Loucy (cell line): ENCODE measurements around the gene SOWAHA.

Experiments
- H2AFZ ChIP-seq: fragments of 200-600 bp; sonication (generic); 2 replicates; pipeline ENCODE4 v1.6.0; 2016; ENCODE audit warnings: antibody characterized with exemption, mild to moderate bottlenecking, low read length, moderate library complexity
- H3F3A ChIP-seq: fragments of 200-600 bp; 2 replicates; pipeline ENCODE4 v1.6.0; 2016; ENCODE audit warnings: antibody characterized with exemption, low read depth, mild to moderate bottlenecking
- H3K27me3 ChIP-seq: fragments of 200-600 bp; sonication (generic); 2 replicates; pipeline ENCODE4 v1.6.1; 2014; ENCODE audit warnings: low read length, mild to moderate bottlenecking; ENCODE audit not compliant: insufficient read depth, poor library complexity, severe bottlenecking
- H3K36me3 ChIP-seq: fragments of 200-600 bp; sonication (generic); 2 replicates; pipeline ENCODE4 v1.6.1; 2016; ENCODE audit warnings: low read length; ENCODE audit not compliant: insufficient read depth
- H3K4me1 ChIP-seq: fragments of 200-600 bp; sonication (generic); 2 replicates; pipeline ENCODE4 v1.5.1; 2014; ENCODE audit warnings: low read length, mild to moderate bottlenecking; ENCODE audit not compliant: insufficient read depth, poor library complexity, severe bottlenecking
- H3K4me2 ChIP-seq: fragments of 200-600 bp; sonication (generic); 2 replicates; pipeline ENCODE4 v1.6.0; 2014; ENCODE audit warnings: antibody characterized with exemption, low read length, low read depth, mild to moderate bottlenecking; ENCODE audit not compliant: poor library complexity, severe bottlenecking
- H3K4me3 ChIP-seq: fragments of 200-600 bp; sonication (generic); 2 replicates; pipeline ENCODE4 v1.5.1; 2014; ENCODE audit warnings: low read length, mild to moderate bottlenecking, mixed read lengths; ENCODE audit not compliant: poor library complexity, severe bottlenecking
- H3K79me2 ChIP-seq: fragments of 200-600 bp; sonication (generic); 2 replicates; pipeline ENCODE4 v1.6.1; 2014; ENCODE audit warnings: low read length; ENCODE audit not compliant: insufficient read depth
- H3K9ac ChIP-seq: fragments of 200-600 bp; sonication (generic); 2 replicates; pipeline ENCODE4 v1.6.0; 2014; ENCODE audit warnings: mild to moderate bottlenecking, low read depth, low read length, moderate library complexity; ENCODE audit not compliant: poor library complexity, severe bottlenecking
- H3K9me2 ChIP-seq: fragments of 200-600 bp; sonication (generic); replicated peaks from 2 replicates; pipeline ENCODE4 v1.6.1; 2016; ENCODE audit warnings: low read depth, low read length, mixed read lengths
- H3K9me3 ChIP-seq: fragments of 200-600 bp; sonication (generic); 2 replicates; pipeline ENCODE4 v1.6.1; 2014; ENCODE audit warnings: mild to moderate bottlenecking, antibody characterized with exemption, low read length, low read depth; ENCODE audit not compliant: insufficient read depth
- H4K20me1 ChIP-seq: fragments of 200-600 bp; sonication (generic); 2 replicates; pipeline ENCODE4 v1.6.0; 2014; ENCODE audit warnings: antibody characterized with exemption, low read length, mild to moderate bottlenecking; ENCODE audit not compliant: insufficient read depth, poor library complexity, severe bottlenecking
- EZH2phosphoT487 ChIP-seq: fragments of 200-600 bp; IDR thresholded peaks from 2 replicates; pipeline ENCODE4 v1.6.1; 2018; ENCODE audit warnings: antibody characterized with exemption, mild to moderate bottlenecking, moderate library complexity, borderline replicate concordance
- TF ChIP-seq, protein P1 (sequence below): fragments of 200-600 bp; sonication (generic); conservative IDR thresholded peaks from 2 replicates; pipeline ENCODE4 v1.5.1; 2014; ENCODE audit warnings: mild to moderate bottlenecking, antibody characterized with exemption, low read length

The SOWAHA gene

DNA sequence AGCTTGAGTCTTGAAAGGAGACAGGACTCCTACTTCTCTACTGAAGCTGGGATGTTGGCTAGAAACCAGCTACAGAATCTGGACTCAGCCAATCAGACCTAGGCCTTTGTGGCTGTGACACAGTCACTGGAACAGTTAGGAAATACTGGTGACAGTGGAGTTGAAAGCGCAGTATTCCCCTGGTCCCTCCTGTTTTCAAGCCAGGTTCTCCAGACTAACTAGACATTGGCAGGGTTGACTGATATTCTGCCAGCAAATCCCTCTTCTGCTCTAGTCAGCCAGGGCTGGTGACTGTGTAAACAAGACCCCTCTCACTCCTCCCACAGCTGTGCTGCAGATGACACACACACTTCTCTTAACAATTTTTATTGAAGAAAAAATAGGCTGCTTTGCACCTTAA lies 8.7 kb downstream of the SOWAHA start:
- Histone ChIP-seq H2AFZ (no peak overlapping the region), H3K4me1 (no peaks in the 10 kb centered on the region), H3K36me3 (no peaks in the 10 kb centered on the region), H4K20me1 (no peaks in the 10 kb centered on the region), H3K9me2 (no peaks in the 10 kb centered on the region), H3K79me2 (no peaks in the 10 kb centered on the region), H3K27me3 (no peaks in the 10 kb centered on the region), H3K4me3 (no peak overlapping the region), H3K9ac (no peak overlapping the region), H3F3A (no peaks in the 10 kb centered on the region), H3K4me2 (no peak overlapping the region), H3K9me3 (no peaks in the 10 kb centered on the region)
- TF ChIP-seq EZH2phosphoT487: no peak
- TF ChIP-seq, protein P1, sequence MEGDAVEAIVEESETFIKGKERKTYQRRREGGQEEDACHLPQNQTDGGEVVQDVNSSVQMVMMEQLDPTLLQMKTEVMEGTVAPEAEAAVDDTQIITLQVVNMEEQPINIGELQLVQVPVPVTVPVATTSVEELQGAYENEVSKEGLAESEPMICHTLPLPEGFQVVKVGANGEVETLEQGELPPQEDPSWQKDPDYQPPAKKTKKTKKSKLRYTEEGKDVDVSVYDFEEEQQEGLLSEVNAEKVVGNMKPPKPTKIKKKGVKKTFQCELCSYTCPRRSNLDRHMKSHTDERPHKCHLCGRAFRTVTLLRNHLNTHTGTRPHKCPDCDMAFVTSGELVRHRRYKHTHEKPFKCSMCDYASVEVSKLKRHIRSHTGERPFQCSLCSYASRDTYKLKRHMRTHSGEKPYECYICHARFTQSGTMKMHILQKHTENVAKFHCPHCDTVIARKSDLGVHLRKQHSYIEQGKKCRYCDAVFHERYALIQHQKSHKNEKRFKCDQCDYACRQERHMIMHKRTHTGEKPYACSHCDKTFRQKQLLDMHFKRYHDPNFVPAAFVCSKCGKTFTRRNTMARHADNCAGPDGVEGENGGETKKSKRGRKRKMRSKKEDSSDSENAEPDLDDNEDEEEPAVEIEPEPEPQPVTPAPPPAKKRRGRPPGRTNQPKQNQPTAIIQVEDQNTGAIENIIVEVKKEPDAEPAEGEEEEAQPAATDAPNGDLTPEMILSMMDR: no peak

DNA sequence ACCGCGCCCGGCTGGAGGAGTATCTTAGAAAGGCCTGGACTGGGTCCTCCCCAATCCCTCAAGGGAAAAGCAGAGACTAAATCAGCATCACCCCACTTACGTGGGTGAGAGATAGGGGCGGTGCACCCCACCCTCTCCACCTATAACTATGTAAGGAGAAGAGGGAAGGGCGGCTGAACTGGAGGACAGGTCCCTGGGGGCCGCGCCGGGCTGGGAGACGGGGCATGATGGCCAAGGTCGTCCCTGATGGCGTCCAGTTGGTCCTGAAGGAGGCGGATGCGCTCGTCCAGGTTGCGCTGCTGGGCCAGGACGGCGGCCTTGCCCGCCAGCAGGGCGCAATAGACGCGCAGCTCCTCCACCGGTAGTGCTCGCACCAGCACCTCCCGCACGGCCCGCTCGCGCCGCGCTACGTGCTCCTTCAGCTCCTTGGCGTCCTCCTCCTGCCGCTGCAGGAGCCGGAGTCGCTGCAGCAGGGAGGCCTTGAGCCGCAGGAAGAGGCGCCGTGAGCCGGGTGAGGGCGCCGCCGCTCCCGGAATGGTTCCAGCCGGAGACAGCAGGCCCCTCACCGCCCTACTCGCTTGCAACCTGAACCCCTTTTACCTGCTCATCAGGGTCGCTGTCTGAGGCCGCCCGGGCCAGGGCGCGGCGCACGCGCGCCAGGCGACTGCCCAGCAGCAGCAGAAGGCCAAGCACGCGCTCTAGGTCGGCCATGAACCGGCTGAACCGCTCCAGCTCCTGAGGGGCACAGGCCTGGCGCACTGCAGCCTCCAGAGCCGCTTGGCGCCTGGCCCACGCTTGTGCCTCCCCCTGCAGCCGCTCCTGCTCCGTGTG lies 9.8 kb downstream of the SOWAHA start:
- no peak overlapping the region for H2AFZ ChIP-seq
- H3K27me3 ChIP-seq: no peaks in the 10 kb centered on the region
- no peak overlapping the region for H3K4me2 ChIP-seq
- H3K9me3 ChIP-seq: no peaks in the 10 kb centered on the region
- no peaks in the 10 kb centered on the region for H3K79me2 ChIP-seq
- no peak overlapping the region for H3K9ac ChIP-seq
- no peaks in the 10 kb centered on the region for H3K36me3 ChIP-seq
- H3F3A ChIP-seq: no peaks in the 10 kb centered on the region
- no peak overlapping the region for H3K4me3 ChIP-seq
- no peaks in the 10 kb centered on the region for H4K20me1 ChIP-seq
- H3K9me2 ChIP-seq: no peaks in the 10 kb centered on the region
- TF ChIP-seq, protein P1: no peak
- no peak for TF ChIP-seq EZH2phosphoT487
- no peaks in the 10 kb centered on the region for H3K4me1 ChIP-seq

DNA sequence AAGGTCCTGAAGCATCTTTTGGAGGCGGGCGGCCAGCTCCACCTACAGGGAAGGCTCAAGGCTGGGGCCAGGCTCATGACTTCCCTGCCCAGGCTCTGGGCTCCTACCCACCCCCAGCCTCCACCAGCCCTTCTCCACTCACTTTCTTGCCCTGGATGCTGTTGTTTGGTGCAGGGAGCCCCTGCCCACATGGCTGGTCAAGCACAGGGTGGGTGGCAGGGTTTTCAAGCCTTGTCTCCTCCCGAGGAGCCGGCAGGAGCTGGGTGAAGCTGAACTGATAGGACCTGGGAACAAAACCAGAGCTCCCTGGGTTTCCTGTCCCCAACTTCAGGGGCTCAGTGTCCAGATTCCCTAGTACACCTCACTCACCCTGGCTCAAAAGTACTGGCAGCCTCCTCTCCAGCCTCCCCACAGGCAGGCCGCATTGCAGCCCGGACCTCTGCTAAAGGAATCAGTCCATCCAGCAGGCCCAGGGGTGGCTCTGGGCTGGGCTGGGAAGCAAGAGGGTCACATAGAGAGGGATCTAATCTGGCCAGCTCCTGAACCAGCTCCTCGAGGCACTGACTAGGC lies 10.5 kb downstream of the SOWAHA start:
- Histone ChIP-seq H3K4me1 (no peaks in the 10 kb centered on the region), H3K9ac (no peak overlapping the region), H3K27me3 (no peaks in the 10 kb centered on the region), H3K36me3 (no peaks in the 10 kb centered on the region), H3K9me3 (no peaks in the 10 kb centered on the region), H3K9me2 (no peaks in the 10 kb centered on the region), H3K79me2 (no peaks in the 10 kb centered on the region), H3K4me2 (no peak overlapping the region), H2AFZ (no peak overlapping the region), H4K20me1 (no peaks in the 10 kb centered on the region), H3K4me3 (no peak overlapping the region), H3F3A (no peaks in the 10 kb centered on the region)
- TF ChIP-seq, protein P1: no peak
- no peak for TF ChIP-seq EZH2phosphoT487
